ENCODE measurements around the gene FMN2.
"Not testable (repeated sequence)": the region's sequence is repeated elsewhere in the genome, so short reads cannot be mapped to it uniquely, and the experiment has no call there.

Gene FMN2

GRCh38 chr1:240138867-240139266 is 47.2 kb downstream of the FMN2 start:
- DNase-seq (ENCODE audit: low read depth in 3 of 3), result no peak

GRCh38 chr1:240139511-240139910 is 47.8 kb downstream of the FMN2 start:
- no peak for DNase-seq (ENCODE audit: low read depth in 3 of 3)

GRCh38 chr1:240145120-240145519 is 53.4 kb downstream of the FMN2 start:
- DNase-seq (ENCODE audit: low read depth in 3 of 3), result no peak

GRCh38 chr1:240148333-240148732 is 56.6 kb downstream of the FMN2 start:
- no peak for DNase-seq (ENCODE audit: low read depth in 3 of 3)

GRCh38 chr1:240149484-240150094 is 57.9 kb downstream of the FMN2 start:
- no peak for DNase-seq (ENCODE audit: low read depth in 3 of 3)

- no peak for DNase-seq (ENCODE audit: low read depth in 3 of 3)
These were observed 59.6 kb downstream of the FMN2 start for GRCh38 chr1:240151136-240151735.

GRCh38 chr1:240152611-240153297 is 61.1 kb downstream of the FMN2 start:
- DNase-seq (ENCODE audit: low read depth in 3 of 3), result no peak

GRCh38 chr1:240155605-240156004 is 63.9 kb downstream of the FMN2 start:
- no peak for DNase-seq (ENCODE audit: low read depth in 3 of 3)

- DNase-seq (ENCODE audit: low read depth in 3 of 3), result no peak
These were observed 73.1 kb downstream of the FMN2 start for GRCh38 chr1:240164742-240165141.

GRCh38 chr1:240169188-240169587 is 77.5 kb downstream of the FMN2 start:
- no peak for DNase-seq (ENCODE audit: low read depth in 3 of 3)

GRCh38 chr1:240170266-240170665 is 78.6 kb downstream of the FMN2 start:
- DNase-seq (ENCODE audit: low read depth in 3 of 3), result no peak

- DNase-seq (ENCODE audit: low read depth in 3 of 3), result no peak
These were observed 79.1 kb downstream of the FMN2 start for GRCh38 chr1:240170806-240171205.

GRCh38 chr1:240171907-240172306 is 80.2 kb downstream of the FMN2 start:
- DNase-seq (ENCODE audit: low read depth in 3 of 3), result no peak

GRCh38 chr1:240173836-240174235 is 82.2 kb downstream of the FMN2 start:
- no peak for DNase-seq (ENCODE audit: low read depth in 3 of 3)

GRCh38 chr1:240174734-240175133 is 83.1 kb downstream of the FMN2 start:
- no peak for DNase-seq (ENCODE audit: low read depth in 3 of 3)

GRCh38 chr1:240178366-240178765 is 86.7 kb downstream of the FMN2 start:
- DNase-seq (ENCODE audit: low read depth in 3 of 3), result no peak

- not testable (repeated sequence) for DNase-seq (ENCODE audit: low read depth in 3 of 3)
These were observed 93.0 kb downstream of the FMN2 start for GRCh38 chr1:240184682-240185081.

- DNase-seq (ENCODE audit: low read depth in 3 of 3), result no peak
These were observed 96.5 kb downstream of the FMN2 start for GRCh38 chr1:240188139-240188538.

- DNase-seq (ENCODE audit: low read depth in 3 of 3), result no peak
These were observed 97.8 kb downstream of the FMN2 start for GRCh38 chr1:240189386-240189989.

GRCh38 chr1:240190881-240191401 is 99.3 kb downstream of the FMN2 start:
- DNase-seq (ENCODE audit: low read depth in 3 of 3), result no peak

GRCh38 chr1:240192851-240193250 is 101.2 kb downstream of the FMN2 start:
- DNase-seq (ENCODE audit: low read depth in 3 of 3), result no peak

GRCh38 chr1:240193679-240194078 is 102.0 kb downstream of the FMN2 start:
- no peak for DNase-seq (ENCODE audit: low read depth in 3 of 3)

GRCh38 chr1:240194120-240194519 is 102.4 kb downstream of the FMN2 start:
- no peak for DNase-seq (ENCODE audit: low read depth in 3 of 3)

All from stimulated activated CD4-positive, alpha-beta T cell treated with anti-CD3 and anti-CD28 coated beads, TNF-alpha, amount 100 ng/mL, for 24 hours (primary cell).